HL-60 (cell line): ENCODE data around the gene PRDM16.

Experiments
- DNase-seq, 2 experiments: peaks; one replicate each; pipeline ENCODE4 v3.0.0-alpha.2; 2010 to 2020; ENCODE audit warnings: low read depth in 1 of 2, low spot score in 1 of 2
- H3K27ac ChIP-seq: fragments of 250-450 bp; sonication (Bioruptor Pico); replicated peaks from 2 replicates; pipeline ENCODE4 v1.5.1; 2020; ENCODE audit warnings: mild to moderate bottlenecking, moderate library complexity
- H3K27me3 ChIP-seq: fragments of 250-450 bp; sonication (Bioruptor Pico); 2 replicates; pipeline ENCODE4 v1.5.1; 2021; ENCODE audit warnings: mild to moderate bottlenecking, moderate library complexity; ENCODE audit not compliant: insufficient read depth, poor library complexity, severe bottlenecking
- H3K4me3 ChIP-seq: replicated peaks from 2 replicates; pipeline ENCODE4 v1.5.1; 2011; ENCODE audit warnings: mild to moderate bottlenecking, control low read depth, low read length; ENCODE audit not compliant: insufficient read depth
- CTCF ChIP-seq: IDR thresholded peaks from one replicate; pipeline ENCODE4 v1.5.1; 2011; ENCODE audit warnings: low read length, control low read depth, inconsistent platforms; ENCODE audit not compliant: insufficient read depth
- GABPA ChIP-seq: IDR thresholded peaks from 2 replicates; pipeline ENCODE4 v1.6.1; 2012; ENCODE audit warnings: low read depth
- POLR2AphosphoS5 ChIP-seq: IDR thresholded peaks from 2 replicates; pipeline ENCODE4 v1.6.1; 2012; ENCODE audit warnings: low read depth
- REST ChIP-seq: IDR thresholded peaks from 2 replicates; pipeline ENCODE4 v1.6.1; 2012; ENCODE audit warnings: low read depth; ENCODE audit not compliant: insufficient replicate concordance
- SPI1 ChIP-seq: IDR thresholded peaks from 2 replicates; pipeline ENCODE4 v1.6.1; 2012; ENCODE audit warnings: low read depth, mild to moderate bottlenecking, borderline replicate concordance

The PRDM16 gene

GRCh38 chr1:3323796-3324703, 255.0 kb downstream of the PRDM16 start:
- TF ChIP-seq POLR2AphosphoS5 = no peak
- no peak for TF ChIP-seq SPI1
- TF ChIP-seq REST = no peak
- no peak for TF ChIP-seq GABPA
- no peak for TF ChIP-seq CTCF
- DNase-seq = no peak
- no peak overlapping the region for H3K27ac ChIP-seq
- no peak overlapping the region for H3K4me3 ChIP-seq
- peaks cover 2% of the 10 kb centered on the region for H3K27me3 ChIP-seq

- H3K27ac ChIP-seq = no peak overlapping the region
- TF ChIP-seq GABPA = no peak
- TF ChIP-seq CTCF = no peak
- TF ChIP-seq POLR2AphosphoS5 = no peak
- TF ChIP-seq REST = no peak
- no peak for TF ChIP-seq SPI1
- DNase-seq = no peak
Measured at GRCh38 chr1:3324704-3325535, 255.9 kb downstream of the PRDM16 start.

GRCh38 chr1:3326516-3327388, 257.7 kb downstream of the PRDM16 start:
- TF ChIP-seq POLR2AphosphoS5 = no peak
- no peak for TF ChIP-seq REST
- TF ChIP-seq CTCF = no peak
- no peak for TF ChIP-seq SPI1
- TF ChIP-seq GABPA = no peak
- DNase-seq = no peak
- no peak overlapping the region for H3K27ac ChIP-seq
- no peak overlapping the region for H3K4me3 ChIP-seq
- H3K27me3 ChIP-seq = peaks cover 2% of the 10 kb centered on the region

More at GRCh38 chr1:3324704-3325535, 255.9 kb downstream of the PRDM16 start:
- Histone ChIP-seq H3K4me3 (no peak overlapping the region), H3K27me3 (peaks cover 2% of the 10 kb centered on the region)
